MCF 10A (cell line): ENCODE results near the gene RAX. TPM values are rescaled to one million over a fixed set of nuclear protein-coding genes. Genes with fewer than 3 reads are reported as not detected.

Experiments used
- BruUV-seq: library from RNA; stranded (reverse); fragments of 400-500 nt; replicated peaks from 2 replicates; lab custom pipeline; 2021; lab: Mats Ljungman, UMichigan
- CTCF ChIA-PET: fragments of 300-600 bp; sonication (Branson Sonifier 250); formaldehyde crosslinking; extraction: SDS; loops from one replicate; lab custom pipeline; 2021; ENCODE audit warnings: antibody characterized with exemption, inconsistent platforms; lab: Yijun Ruan, JAX
- POLR2A ChIA-PET: fragments of 300-600, 350-650 bp; sonication (Branson Sonifier 250); formaldehyde crosslinking; extraction: SDS; loops from one replicate; lab custom pipeline; 2020; ENCODE audit warnings: antibody characterized with exemption, inconsistent platforms; lab: Yijun Ruan, JAX
- DNase-seq: peaks from one replicate; pipeline ENCODE4 v3.0.0-alpha.2; 2018; ENCODE audit not compliant: unreplicated experiment
- H3K27ac Mint-ChIP-seq: one replicate; pipeline ENCODE4 v1.8.0; 2022; ENCODE audit warnings: mild to moderate bottlenecking, low read depth, mixed read lengths; ENCODE audit not compliant: unreplicated experiment
- H3K27me3 Mint-ChIP-seq: one replicate; pipeline ENCODE4 v1.8.0; 2022; ENCODE audit warnings: mixed read lengths; ENCODE audit not compliant: insufficient read depth, unreplicated experiment
- H3K36me3 Mint-ChIP-seq: one replicate; pipeline ENCODE4 v1.8.0; 2022; ENCODE audit warnings: mild to moderate bottlenecking, moderate library complexity, mixed read lengths; ENCODE audit not compliant: insufficient read depth, unreplicated experiment
- H3K4me1 Mint-ChIP-seq: one replicate; pipeline ENCODE4 v1.8.0; 2022; ENCODE audit warnings: mixed read lengths; ENCODE audit not compliant: insufficient read depth, unreplicated experiment
- H3K4me3 Mint-ChIP-seq: one replicate; pipeline ENCODE4 v1.8.0; 2022; ENCODE audit warnings: mild to moderate bottlenecking, moderate library complexity, mixed read lengths; ENCODE audit not compliant: unreplicated experiment
- H3K9me3 Mint-ChIP-seq: one replicate; pipeline ENCODE4 v1.8.0; 2022; ENCODE audit warnings: mixed read lengths; ENCODE audit not compliant: unreplicated experiment
- intact Hi-C: fragments of 100-400 bp; cut with micrococcal nuclease; formaldehyde crosslinking; loops from 2 replicates; pipeline ENCODE4 v1.14.1; 2022
- total RNA-seq: library from RNA; stranded (reverse); gene quantifications from 2 replicates; pipeline ENCODE4 v1.2.3, GENCODE V29; 2022
- TF ChIP-seq, protein P1 (sequence below): fragments of 200-600 bp; IDR thresholded peaks from one replicate; pipeline ENCODE4 v1.8.0; 2022; ENCODE audit warnings: antibody characterized with exemption, mild to moderate bottlenecking; ENCODE audit not compliant: unreplicated experiment

The RAX gene
- total RNA-seq, 1 experiment from 2014 or later, result not detected

DNA sequence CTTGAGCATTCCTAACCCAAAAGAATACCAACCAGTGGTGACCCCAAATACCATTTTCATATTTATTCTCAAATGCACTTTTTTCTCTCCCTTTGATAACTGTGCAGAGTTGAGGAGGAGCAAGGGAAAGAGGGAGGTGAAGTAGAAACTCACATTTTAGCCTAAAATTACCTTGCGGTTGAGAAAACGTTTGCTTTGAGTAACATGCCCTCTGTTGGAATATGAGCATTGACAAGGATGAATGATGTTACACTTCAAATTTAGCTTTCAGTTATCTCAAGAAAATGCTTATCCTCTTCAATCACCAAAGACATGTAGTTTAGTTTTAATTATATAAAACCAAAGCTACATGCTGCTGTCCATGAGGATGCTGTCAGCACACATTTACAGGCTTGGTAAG, 50.9 kb downstream of the RAX start:
- CTCF ChIA-PET, result interaction anchor here (0.7 kb wide), 1 partner anchor 180 kb away, joined by 3 read pairs; no protein-coding TSS in a partner anchor
- Mint-ChIP-seq H3K9me3 (no peaks in the 10 kb centered on the region), H3K27ac (no peak overlapping the region), H3K36me3 (no peaks in the 10 kb centered on the region), H3K27me3 (peaks cover 100% of the 10 kb centered on the region), H3K4me1 (peaks cover 9% of the 10 kb centered on the region), H3K4me3 (no peak overlapping the region)
- POLR2A ChIA-PET, result no interaction called here
- intact Hi-C loops, result no loop called here
- no TSS peak for BruUV-seq
- TF ChIP-seq, protein P1, sequence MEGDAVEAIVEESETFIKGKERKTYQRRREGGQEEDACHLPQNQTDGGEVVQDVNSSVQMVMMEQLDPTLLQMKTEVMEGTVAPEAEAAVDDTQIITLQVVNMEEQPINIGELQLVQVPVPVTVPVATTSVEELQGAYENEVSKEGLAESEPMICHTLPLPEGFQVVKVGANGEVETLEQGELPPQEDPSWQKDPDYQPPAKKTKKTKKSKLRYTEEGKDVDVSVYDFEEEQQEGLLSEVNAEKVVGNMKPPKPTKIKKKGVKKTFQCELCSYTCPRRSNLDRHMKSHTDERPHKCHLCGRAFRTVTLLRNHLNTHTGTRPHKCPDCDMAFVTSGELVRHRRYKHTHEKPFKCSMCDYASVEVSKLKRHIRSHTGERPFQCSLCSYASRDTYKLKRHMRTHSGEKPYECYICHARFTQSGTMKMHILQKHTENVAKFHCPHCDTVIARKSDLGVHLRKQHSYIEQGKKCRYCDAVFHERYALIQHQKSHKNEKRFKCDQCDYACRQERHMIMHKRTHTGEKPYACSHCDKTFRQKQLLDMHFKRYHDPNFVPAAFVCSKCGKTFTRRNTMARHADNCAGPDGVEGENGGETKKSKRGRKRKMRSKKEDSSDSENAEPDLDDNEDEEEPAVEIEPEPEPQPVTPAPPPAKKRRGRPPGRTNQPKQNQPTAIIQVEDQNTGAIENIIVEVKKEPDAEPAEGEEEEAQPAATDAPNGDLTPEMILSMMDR, result no peak
- no peak for DNase-seq

DNA sequence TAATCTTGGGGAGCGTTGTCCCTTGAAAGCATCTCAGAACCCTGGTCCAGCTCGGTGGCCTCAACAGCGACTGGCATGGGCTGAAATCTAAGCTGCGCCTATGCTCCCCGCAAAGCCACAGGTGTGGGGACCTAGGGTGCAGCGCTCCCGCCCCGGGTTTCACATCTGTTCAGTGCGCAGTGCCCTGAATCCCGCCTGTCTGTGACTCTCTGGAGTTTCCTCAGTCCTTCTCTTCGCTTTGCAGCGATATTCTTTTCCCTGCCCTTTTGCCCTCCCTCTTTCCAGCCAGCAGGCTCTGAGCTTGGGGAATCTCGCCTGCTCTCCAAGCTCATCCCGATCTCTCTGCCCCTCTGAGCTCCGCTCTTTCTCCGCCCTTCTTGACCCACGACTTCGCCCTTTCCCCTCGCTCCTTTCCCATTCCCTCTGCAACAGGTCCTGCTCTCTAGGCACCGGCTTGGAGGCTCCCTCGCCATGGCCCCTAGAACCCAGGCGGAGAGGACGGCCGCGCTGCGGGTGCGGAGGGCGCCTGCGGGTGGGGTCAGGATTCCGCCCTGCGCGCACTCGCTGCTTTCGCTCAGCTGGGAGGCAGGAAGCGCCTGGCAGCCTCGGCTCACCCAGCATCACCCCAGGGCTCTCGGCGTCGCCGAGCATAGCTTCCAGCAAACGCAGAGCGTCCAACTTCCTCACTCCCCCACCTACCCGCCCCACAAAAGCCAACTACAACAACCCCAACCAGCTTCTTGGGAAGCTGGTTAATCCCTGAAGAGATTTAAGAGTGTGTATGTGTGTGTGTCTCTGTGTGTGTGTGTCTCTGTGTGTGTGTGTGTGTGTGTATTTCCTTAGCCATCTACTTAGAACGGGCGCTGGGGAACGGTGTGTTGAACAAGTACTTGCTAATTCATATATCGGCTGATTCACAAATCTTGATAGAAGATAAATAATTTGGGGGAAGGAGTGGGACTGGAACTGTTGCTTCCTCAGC, 52.2 kb downstream of the RAX start:
- H3K36me3 Mint-ChIP-seq, result no peaks in the 10 kb centered on the region
- no peak overlapping the region for H3K4me3 Mint-ChIP-seq
- peaks cover 9% of the 10 kb centered on the region for H3K4me1 Mint-ChIP-seq
- H3K9me3 Mint-ChIP-seq, result no peaks in the 10 kb centered on the region
- H3K27ac Mint-ChIP-seq, result no peak overlapping the region
- intact Hi-C loops, result no loop called here
- POLR2A ChIA-PET, result interaction anchor here (0.7 kb wide), 1 partner anchor 275 kb away, joined by 3 read pairs; no protein-coding TSS in a partner anchor
- BruUV-seq, result no TSS peak
- TF ChIP-seq, protein P1, result no peak
- CTCF ChIA-PET, result interaction anchor here (0.8 kb wide), 1 partner anchor 182 kb away, joined by 3 read pairs; no protein-coding TSS in a partner anchor
- DNase-seq, result no peak
- H3K27me3 Mint-ChIP-seq, result peaks cover 100% of the 10 kb centered on the region

DNA sequence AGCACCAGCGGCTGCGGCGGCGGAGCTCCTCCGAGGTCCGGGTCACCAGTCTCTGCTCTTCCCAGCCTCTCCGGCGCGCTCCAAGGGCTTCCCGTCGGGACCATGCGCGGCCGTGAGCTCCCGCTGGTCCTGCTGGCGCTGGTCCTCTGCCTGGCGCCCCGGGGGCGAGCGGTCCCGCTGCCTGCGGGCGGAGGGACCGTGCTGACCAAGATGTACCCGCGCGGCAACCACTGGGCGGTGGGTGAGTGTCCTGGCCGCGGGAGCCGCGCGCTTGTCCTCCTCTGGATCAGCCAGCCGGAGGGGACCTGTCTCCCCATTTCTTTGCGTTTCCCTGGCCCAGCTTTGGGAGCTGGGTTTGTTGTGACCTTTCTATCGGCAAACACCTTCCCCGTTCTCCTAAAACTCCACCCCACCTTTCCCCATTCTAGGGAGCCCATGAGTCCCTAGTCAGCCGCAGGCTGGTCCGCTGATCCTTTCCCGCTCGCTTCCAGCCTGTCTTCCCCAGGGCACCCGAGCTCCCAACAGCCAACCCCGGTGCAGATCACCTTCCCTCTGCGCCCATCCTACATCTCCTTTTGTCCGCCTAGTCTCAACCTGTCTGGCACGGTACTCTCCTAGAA, 53.0 kb downstream of the RAX start:
- no TSS peak for BruUV-seq
- Mint-ChIP-seq H3K4me3 (no peak overlapping the region), H3K27ac (no peak overlapping the region), H3K27me3 (peaks cover 100% of the 10 kb centered on the region), H3K36me3 (no peaks in the 10 kb centered on the region), H3K4me1 (peaks cover 9% of the 10 kb centered on the region), H3K9me3 (no peaks in the 10 kb centered on the region)
- TF ChIP-seq, protein P1, result no peak
- DNase-seq, result no peak
- intact Hi-C loops, result no loop called here
- ChIA-PET CTCF (interaction anchor here (1.0 kb wide), 1 partner anchor 29 kb away, joined by 6 read pairs; no protein-coding TSS in a partner anchor), POLR2A (no interaction called here)

DNA sequence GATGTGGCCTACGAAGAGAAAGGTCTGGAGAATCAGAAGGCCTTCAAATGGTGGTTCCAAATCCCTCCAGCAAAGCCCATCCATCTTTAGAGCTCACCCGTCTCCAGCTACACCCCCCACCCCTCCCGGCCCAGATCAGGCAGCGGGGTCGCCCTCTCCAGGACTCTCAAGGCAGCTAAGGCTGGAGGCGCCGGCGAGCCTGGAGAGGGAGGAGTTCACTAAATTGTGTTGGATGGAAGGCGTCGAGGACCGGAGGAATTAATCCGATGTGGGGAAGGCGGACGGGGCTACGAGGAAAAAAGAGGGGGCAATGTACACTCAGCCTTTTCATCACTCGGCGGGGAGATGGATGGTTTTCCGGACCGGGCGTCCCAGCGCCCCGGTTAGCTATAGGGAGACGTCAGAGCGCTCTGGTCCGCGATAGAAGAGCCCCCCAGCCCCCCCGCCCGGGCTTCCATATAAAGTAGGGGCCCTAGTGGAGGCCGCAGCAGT, 53.5 kb downstream of the RAX start, which contains the start of gene GRP:
TSS of gene GRP (plus strand) at position 487 of the 492 bp plus-strand sequence. CDS start 108 bp downstream, outside the sequence.
- no peak within 1 kb of the TSS for H3K27ac Mint-ChIP-seq
- no TSS peak for BruUV-seq
- H3K27me3 Mint-ChIP-seq, result peaks cover 96% of the 10 kb centered on the region
- H3K9me3 Mint-ChIP-seq, result no peaks in the 10 kb centered on the region
- H3K36me3 Mint-ChIP-seq, result no peaks in the 10 kb centered on the region
- intact Hi-C loops, result no loop called here
- H3K4me3 Mint-ChIP-seq, result no peak within 1 kb of the TSS
- POLR2A ChIA-PET, result no interaction called here
- H3K4me1 Mint-ChIP-seq, result peaks cover 9% of the 10 kb centered on the region
- no peak for DNase-seq
- TF ChIP-seq, protein P1, result no peak
- CTCF ChIA-PET, result interaction anchor here (1.0 kb wide), 1 partner anchor 29 kb away, joined by 6 read pairs; no protein-coding TSS in a partner anchor
